Measurements from ENCODE around the gene AUH.
"Not testable (repeated sequence)": the region's sequence is repeated elsewhere in the genome, so short reads cannot be mapped to it uniquely, and the experiment has no call there.

Gene AUH

GRCh38 chr9:91361291-91362050 is at the start of gene AUH:
TSS of gene AUH (minus strand) at chr9:91361918. CDS start at chr9:91361889, 29 bp downstream.
- peak; percentile 67 for DNase-seq (ENCODE audit: low read depth)

- no peak for DNase-seq (ENCODE audit: low read depth)
Measured at GRCh38 chr9:91411096-91411771, 49.5 kb upstream of the AUH start.

GRCh38 chr9:91410161-91410560 is 48.4 kb upstream of the AUH start:
- no peak for DNase-seq (ENCODE audit: low read depth)

- DNase-seq (ENCODE audit: low read depth): no peak
Measured at GRCh38 chr9:91408475-91408874, 46.8 kb upstream of the AUH start.

DNA sequence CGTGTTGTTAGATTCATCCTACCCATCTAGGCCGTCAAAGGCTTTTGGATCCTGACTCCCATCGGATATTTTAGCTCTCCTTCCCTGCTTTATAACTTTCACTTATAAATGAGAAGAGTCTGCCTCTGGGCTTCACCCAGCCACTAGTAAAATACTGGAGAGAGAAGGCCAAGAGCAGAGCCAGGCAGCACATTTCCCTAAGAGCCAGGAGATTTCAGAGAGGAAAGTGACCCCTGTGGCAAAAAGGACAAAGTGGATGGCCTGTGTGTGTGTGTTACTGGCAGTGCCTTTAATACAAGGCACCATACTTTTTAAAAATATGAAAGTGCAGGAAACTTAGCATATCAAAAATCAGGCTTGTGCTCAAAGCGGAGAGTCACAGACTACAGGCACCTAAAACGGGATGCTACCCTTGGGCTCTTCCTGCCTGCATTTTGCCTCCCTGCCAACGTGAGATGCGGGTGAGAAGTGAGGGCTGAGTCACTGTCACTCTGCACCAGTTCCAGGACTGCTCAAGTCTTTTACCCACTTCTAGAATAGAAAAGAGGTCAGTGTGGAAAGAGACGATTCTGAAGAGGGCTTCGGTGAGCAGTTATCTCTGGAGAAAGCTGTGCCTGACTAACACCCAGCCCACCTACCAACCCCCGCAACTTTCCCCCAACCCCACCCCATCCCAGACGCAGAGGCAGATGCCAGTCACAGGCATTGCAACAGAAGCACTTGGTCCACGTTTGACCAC is 46.0 kb upstream of the AUH start:
- DNase-seq (ENCODE audit: low read depth): no peak

DNA sequence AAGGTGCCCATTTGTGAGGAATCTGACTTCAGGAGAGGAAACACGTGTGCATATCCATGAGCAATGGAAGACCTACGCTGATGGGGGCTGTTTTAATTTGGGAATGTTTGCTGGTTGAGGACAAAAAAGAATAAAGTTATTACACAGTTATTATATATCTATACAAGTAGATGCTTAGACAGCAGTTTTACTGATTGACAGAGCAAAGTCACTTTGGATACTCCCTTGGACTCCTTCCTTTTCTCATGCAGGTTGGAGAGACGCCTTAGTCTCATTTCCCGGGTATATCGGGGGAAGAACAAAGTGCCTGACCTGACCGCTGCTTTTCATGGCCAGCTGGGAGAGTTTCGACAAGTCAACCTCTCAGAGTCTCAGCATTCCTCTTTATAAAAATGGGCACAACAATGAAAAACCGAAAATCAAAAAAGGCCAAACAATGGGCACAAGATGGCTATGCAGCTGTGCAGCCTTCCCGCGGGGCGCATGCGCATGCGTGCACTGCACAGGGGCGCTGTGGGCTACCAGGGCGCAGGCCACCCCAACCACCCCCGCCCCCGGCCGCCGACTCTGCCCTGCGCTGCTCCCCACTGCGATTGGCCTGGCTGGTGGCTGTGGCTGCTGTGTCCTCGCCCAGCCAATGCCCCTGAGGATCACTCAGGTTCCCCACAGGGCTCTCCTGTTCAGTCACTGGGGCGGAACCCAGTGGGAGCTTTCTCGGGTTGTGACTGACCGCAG is 43.8 kb upstream of the AUH start:
- DNase-seq (ENCODE audit: low read depth): no peak

- DNase-seq (ENCODE audit: low read depth): no peak
Measured at GRCh38 chr9:91403665-91404543, 42.2 kb upstream of the AUH start.

GRCh38 chr9:91398926-91399325 is 37.2 kb upstream of the AUH start:
- no peak for DNase-seq (ENCODE audit: low read depth)

- DNase-seq (ENCODE audit: low read depth): no peak
Measured at GRCh38 chr9:91395553-91396471, 34.1 kb upstream of the AUH start.

DNA sequence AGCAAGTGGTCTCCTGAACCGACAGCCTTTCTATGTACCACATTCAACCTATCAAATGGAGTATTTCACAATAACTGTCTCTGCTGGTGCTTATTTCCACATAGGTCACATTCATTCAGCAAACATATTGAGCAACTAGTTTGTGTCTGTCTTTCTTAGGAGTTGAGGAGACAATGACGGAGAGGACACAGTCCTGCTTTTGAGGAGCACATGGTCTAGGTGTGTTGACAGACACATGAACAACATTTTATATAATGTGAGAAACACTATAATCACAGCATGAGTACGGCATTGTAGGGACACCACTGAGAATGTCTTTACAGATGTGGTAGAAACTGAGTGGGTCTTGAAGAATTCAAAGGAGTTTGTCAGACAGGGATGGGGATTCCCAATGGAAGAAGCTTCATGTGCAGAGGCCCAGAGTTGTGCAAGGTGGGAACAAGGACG is 33.4 kb upstream of the AUH start:
- no peak for DNase-seq (ENCODE audit: low read depth)

DNA sequence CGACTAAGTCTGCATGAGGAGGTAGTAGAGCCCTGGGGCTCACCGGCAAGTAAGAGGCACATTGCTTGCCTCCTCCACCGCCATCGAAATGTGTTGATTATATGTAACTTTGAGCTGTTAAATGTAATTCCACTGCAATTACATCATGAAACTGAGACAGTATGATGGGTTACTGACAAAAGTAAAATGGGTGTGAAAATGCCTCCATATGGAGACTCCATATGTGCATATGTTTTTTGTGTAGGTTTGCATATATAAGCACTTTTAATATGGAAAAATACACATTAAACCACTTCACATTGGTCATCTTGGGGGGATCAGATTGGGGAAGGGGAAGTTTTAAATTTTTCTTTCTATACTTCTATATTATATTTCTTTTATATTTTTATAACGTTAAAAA is 32.1 kb upstream of the AUH start:
- DNase-seq (ENCODE audit: low read depth): no peak

DNA sequence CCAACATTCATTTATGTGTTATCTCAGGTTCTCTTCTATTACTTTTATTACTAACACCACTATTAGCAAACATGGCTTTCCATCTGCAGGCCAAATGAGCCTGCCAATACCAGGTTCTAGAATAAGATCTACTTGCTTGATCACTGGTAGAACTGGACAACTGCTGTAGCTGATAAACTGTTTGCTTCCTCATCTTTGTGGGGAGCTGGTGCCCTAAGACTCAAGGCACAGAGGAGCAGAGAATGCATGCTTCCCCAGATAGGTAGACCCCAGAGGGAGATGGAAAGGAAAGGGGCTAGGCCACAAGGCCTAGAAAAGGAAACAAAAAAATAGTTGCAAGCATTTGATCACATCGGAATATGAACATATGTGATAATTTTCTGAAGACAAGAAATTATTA is 30.7 kb upstream of the AUH start:
- no peak for DNase-seq (ENCODE audit: low read depth)

GRCh38 chr9:91391818-91392217 is 30.1 kb upstream of the AUH start:
- DNase-seq (ENCODE audit: low read depth): no peak

DNA sequence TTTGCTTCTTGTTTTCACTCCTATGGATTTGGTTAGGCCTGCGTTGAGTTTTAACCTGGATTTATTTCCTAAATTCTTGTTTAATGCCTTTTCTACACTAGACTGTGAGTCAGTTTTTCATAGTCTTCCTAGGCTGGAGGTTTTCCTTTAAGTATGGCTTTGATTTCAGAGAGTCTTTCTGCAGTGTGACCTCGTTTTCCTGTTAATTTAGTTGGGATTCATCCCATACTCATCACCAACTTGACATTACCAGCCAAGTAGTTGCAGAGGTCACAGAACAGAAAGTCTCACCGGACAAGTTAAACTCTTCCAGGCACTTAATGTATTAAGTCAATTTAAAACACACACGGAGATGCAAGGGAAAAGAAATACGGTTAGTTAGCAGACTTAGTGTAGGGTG is 29.7 kb upstream of the AUH start:
- DNase-seq (ENCODE audit: low read depth): no peak

- DNase-seq (ENCODE audit: low read depth): not testable (repeated sequence)
Measured at GRCh38 chr9:91389686-91390085, 28.0 kb upstream of the AUH start.

DNA sequence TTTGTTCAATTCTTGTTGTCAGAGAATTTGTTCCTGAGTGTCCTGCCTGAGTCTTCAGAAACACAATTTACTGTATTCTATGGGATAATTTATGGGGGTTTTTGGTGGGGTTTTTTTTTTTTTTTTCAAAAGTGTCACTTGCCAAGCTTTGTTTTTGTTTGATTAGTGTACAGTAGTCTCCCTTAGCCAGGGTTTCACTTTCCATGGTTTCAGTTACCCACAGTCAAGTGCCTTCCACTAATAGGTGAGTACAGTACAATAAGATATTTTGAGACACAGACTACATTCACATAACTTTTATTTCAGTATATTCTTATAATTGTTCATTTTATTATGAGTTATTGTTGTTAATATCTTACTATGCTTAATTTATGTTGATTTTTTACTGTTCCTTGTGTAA is 25.0 kb upstream of the AUH start:
- no peak for DNase-seq (ENCODE audit: low read depth)

GRCh38 chr9:91384954-91385353 is 23.2 kb upstream of the AUH start:
- DNase-seq (ENCODE audit: low read depth): no peak

- no peak for DNase-seq (ENCODE audit: low read depth)
Measured at GRCh38 chr9:91383577-91383976, 21.9 kb upstream of the AUH start.

DNA sequence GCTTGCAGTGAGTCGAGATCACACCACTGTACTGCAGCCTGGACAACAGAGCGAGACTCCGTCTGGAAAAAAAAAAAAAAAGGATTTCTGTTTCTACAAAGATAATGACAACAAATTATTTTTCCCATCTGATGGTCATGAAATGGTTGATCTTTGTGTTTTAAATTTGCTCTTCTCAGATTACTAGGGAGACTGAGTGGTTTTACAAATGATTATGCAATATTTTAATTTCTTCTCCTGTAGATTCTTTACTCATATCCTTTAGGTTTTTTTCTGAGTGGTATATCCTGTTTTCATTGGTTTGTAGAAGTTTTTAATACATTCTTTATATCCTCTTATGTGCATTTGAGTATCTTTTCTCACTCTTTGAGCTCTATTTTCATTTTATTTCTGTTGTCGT is 20.6 kb upstream of the AUH start:
- DNase-seq (ENCODE audit: low read depth): no peak

- no peak for DNase-seq (ENCODE audit: low read depth)
Measured at GRCh38 chr9:91379426-91379825, 17.7 kb upstream of the AUH start.
